Endometrial microvascular endothelial cells (primary cell): ENCODE data around the gene DNAH11. TPM values are rescaled to one million over a fixed set of nuclear protein-coding genes. Genes with fewer than 3 reads are reported as not detected.

Experiments used
- in situ Hi-C: cut with HindIII; loops from 2 replicates; pipeline ENCODE4 v1.10.0; 2017; ENCODE audit warnings: low sequenced_read_pairs, low pct_unique_long_range_greater_than_20kb; ENCODE audit errors: inconsistent ontology term
- total RNA-seq: library from RNA; depleted of rRNA; stranded (reverse); fragments of >200 nt; gene quantifications from one replicate; pipeline ENCODE4 v1.2.3, GENCODE V29; 2015; ENCODE audit errors: inconsistent ontology term

Gene DNAH11
- total RNA-seq, 1 donor from 2014 or later, result 3.5 TPM

GRCh38 chr7:21544303-21544656 lies 1.4 kb downstream of the DNAH11 start:
- in situ Hi-C loops, result no loop called here

- in situ Hi-C loops, result no loop called here
Measured at GRCh38 chr7:21544715-21545114, 1.9 kb downstream of the DNAH11 start.

- in situ Hi-C loops, result no loop called here
Measured at GRCh38 chr7:21547501-21547900, 4.7 kb downstream of the DNAH11 start.

GRCh38 chr7:21548491-21548890 lies 5.7 kb downstream of the DNAH11 start:
- in situ Hi-C loops, result no loop called here

GRCh38 chr7:21550076-21550475 lies 7.2 kb downstream of the DNAH11 start:
- in situ Hi-C loops, result no loop called here

- in situ Hi-C loops, result no loop called here
Measured at GRCh38 chr7:21550821-21551531, 8.1 kb downstream of the DNAH11 start.

- in situ Hi-C loops, result no loop called here
Measured at GRCh38 chr7:21562385-21562784, 19.5 kb downstream of the DNAH11 start.

GRCh38 chr7:21565614-21566013 lies 22.8 kb downstream of the DNAH11 start:
- in situ Hi-C loops, result no loop called here

- in situ Hi-C loops, result no loop called here
Measured at GRCh38 chr7:21566094-21566493, 23.3 kb downstream of the DNAH11 start.

- in situ Hi-C loops, result no loop called here
Measured at GRCh38 chr7:21568762-21569161, 25.9 kb downstream of the DNAH11 start.

- in situ Hi-C loops, result no loop called here
Measured at GRCh38 chr7:21572331-21573313, 29.8 kb downstream of the DNAH11 start.

GRCh38 chr7:21579341-21580072 lies 36.7 kb downstream of the DNAH11 start:
- in situ Hi-C loops, result no loop called here

- in situ Hi-C loops, result no loop called here
Measured at GRCh38 chr7:21580073-21580521, 37.3 kb downstream of the DNAH11 start.

- in situ Hi-C loops, result no loop called here
Measured at GRCh38 chr7:21585070-21585724, 42.4 kb downstream of the DNAH11 start.

- in situ Hi-C loops, result no loop called here
Measured at GRCh38 chr7:21587139-21587784, 44.4 kb downstream of the DNAH11 start.

GRCh38 chr7:21596801-21597200 lies 54.0 kb downstream of the DNAH11 start:
- in situ Hi-C loops, result no loop called here

- in situ Hi-C loops, result no loop called here
Measured at GRCh38 chr7:21603462-21603861, 60.6 kb downstream of the DNAH11 start.

- in situ Hi-C loops, result no loop called here
Measured at GRCh38 chr7:21603972-21604749, 61.3 kb downstream of the DNAH11 start.
